Measurements from ENCODE around the gene ABCG1.

ABCG1 gene

GRCh38 chr21:42189431-42189830 lies 29.5 kb upstream of the ABCG1 start:
- TF ChIP-seq, protein P1, sequence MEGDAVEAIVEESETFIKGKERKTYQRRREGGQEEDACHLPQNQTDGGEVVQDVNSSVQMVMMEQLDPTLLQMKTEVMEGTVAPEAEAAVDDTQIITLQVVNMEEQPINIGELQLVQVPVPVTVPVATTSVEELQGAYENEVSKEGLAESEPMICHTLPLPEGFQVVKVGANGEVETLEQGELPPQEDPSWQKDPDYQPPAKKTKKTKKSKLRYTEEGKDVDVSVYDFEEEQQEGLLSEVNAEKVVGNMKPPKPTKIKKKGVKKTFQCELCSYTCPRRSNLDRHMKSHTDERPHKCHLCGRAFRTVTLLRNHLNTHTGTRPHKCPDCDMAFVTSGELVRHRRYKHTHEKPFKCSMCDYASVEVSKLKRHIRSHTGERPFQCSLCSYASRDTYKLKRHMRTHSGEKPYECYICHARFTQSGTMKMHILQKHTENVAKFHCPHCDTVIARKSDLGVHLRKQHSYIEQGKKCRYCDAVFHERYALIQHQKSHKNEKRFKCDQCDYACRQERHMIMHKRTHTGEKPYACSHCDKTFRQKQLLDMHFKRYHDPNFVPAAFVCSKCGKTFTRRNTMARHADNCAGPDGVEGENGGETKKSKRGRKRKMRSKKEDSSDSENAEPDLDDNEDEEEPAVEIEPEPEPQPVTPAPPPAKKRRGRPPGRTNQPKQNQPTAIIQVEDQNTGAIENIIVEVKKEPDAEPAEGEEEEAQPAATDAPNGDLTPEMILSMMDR (IDR thresholded peaks at IDR 0.05): no peak

- TF ChIP-seq, protein P1 (IDR thresholded peaks at IDR 0.05): no peak
Measured at GRCh38 chr21:42189860-42190485, 29.0 kb upstream of the ABCG1 start.

- TF ChIP-seq, protein P1 (IDR thresholded peaks at IDR 0.05): no peak
Measured at GRCh38 chr21:42190486-42190863, 28.5 kb upstream of the ABCG1 start.

DNA sequence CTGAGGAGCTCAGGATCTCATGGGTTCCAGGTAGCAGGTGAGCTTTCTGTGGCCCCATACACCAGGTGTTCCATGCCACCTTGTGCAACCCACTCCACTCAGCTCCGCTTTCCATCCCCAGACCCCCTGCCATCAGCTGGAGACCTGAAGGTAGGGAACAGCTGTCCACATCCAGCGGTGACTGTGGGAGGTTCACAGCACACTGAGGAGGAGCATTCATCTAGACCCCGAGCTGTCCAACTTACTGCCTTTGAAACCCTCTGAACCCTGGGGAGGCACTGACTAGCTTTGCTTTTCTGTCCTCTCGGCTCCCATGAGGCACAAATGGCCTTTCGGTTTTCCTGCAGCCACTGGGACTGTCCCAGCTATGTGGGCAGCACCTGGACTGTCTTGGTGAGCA lies 27.9 kb upstream of the ABCG1 start:
- TF ChIP-seq, protein P1 (IDR thresholded peaks at IDR 0.05): no peak

GRCh38 chr21:42191696-42192595 lies 27.0 kb upstream of the ABCG1 start:
- TF ChIP-seq, protein P1 (IDR thresholded peaks at IDR 0.05): no peak

DNA sequence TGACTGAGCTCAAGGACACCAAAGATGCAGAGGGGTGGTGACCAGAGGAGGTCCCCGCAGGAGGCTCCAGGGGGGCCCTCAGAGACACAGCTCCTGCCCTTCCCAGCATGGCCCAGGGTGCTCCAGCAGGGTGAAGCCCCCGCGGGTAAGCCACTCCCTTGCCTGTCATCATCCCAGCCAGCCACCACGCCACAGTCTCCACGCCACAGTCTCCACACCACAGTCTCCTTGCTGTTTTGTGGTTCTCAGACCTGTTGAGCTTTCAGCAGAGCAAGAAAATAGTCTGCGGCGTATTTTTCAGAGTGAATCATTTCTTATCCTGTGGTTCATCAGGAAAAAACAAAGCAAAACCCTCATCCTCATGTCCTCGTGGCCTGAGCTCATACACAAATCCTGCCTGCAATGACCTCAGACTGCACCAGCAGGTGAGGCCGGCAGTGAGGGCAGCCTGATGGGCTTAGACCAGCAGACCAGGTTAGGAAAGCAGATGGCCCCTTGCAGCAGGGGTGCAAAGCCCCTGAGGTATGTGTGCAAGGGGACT lies 25.7 kb upstream of the ABCG1 start:
- TF ChIP-seq, protein P1 (IDR thresholded peaks at IDR 0.05): no peak

DNA sequence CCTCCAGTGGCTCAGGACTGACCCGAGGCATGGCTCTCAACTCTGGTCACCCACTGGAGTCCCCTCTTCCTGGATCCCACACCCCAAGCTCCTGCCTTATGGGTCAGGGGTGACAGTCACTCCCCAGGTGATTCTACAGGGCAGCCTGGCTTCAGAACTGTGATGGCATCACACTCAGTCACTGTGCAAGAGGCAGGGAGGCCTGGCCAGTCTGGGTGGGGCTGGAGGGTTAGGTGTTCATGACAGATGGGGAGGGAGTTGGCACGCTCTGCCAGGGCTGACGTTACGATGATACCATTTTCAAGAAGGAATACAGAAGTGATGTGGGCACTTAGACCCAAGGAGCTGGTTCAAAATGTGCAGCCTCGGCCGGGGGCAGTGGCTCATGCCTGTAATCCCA lies 25.2 kb upstream of the ABCG1 start:
- TF ChIP-seq, protein P1 (IDR thresholded peaks at IDR 0.05): no peak

Measured in LNCAP (cell line).